Measurements from ENCODE around the gene TMEM242.

Gene TMEM242

DNA sequence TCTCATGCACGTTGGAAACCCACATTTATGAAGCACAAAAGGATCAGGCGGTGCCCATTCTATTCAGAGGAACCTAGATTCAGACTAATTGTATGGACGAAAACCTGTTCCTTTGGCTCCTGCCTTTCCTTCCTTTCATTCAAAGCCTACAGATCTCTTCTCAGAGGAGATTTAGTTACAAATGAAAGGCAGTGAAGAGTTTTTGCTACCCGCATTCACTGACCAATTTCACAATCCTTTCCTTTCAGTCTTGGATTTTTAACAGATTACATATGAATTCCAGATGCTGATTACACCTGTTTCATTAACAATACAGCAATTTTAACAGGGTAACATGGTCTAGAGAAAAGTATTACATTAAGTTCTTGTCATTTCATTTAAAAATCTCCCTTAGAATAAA lies 32.0 kb downstream of the TMEM242 start:
- in situ Hi-C loops (cut with MboI; ENCODE audit: low pct_unique_long_range_greater_than_20kb, low sequenced_read_pairs, unreplicated experiment) = no loop called here
- no peak for TF ChIP-seq CTCF (IDR thresholded peaks at IDR 0.05; ENCODE audit: extremely low read depth, insufficient read depth, missing control alignments)
- no peak for DNase-seq (ENCODE audit: low spot score)

DNA sequence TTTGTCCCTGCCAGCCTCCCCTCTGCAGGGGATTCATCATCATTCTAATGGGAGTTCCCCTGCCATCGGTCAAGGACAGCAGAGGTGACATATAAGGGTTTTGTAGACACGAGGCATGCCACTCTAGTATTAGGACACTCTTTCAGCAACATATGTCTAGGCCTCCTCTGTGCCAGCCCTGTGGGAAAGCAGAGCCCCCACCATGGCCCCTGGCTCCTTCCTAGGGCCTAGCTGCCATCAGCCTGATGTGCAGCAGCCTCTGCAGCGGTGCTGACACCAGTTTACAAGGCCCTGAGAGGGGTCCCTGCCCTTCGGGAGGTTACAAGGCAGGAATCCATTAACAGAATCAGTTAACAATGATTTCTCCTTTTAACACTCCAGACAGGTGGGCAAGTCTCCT lies 32.5 kb downstream of the TMEM242 start:
- in situ Hi-C loops (cut with MboI; ENCODE audit: low pct_unique_long_range_greater_than_20kb, low sequenced_read_pairs, unreplicated experiment) = no loop called here
- TF ChIP-seq CTCF (IDR thresholded peaks at IDR 0.05; ENCODE audit: extremely low read depth, insufficient read depth, missing control alignments) = no peak
- no peak for DNase-seq (ENCODE audit: low spot score)

DNA sequence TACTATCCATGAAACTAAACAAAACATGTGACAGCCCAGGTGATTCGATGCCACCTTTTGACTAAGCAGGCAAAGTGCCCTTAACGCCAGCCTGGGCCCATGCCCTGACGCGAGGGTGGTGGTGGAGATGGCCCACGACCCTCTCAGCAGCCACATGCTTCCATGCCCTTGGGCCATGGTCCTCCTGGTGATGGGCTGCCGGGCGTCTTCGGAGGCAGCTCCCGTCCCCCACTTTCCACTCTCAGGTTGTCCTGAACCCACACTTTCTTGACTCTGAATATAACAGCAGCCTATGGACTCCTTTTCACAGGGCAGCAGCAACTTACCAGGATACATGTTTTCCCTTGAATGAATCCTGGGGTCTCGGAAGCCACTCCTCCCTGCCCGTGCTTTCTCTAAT lies 33.6 kb downstream of the TMEM242 start:
- no peak for TF ChIP-seq CTCF (IDR thresholded peaks at IDR 0.05; ENCODE audit: extremely low read depth, insufficient read depth, missing control alignments)
- in situ Hi-C loops (cut with MboI; ENCODE audit: low pct_unique_long_range_greater_than_20kb, low sequenced_read_pairs, unreplicated experiment) = no loop called here
- DNase-seq (ENCODE audit: low spot score) = no peak

DNA sequence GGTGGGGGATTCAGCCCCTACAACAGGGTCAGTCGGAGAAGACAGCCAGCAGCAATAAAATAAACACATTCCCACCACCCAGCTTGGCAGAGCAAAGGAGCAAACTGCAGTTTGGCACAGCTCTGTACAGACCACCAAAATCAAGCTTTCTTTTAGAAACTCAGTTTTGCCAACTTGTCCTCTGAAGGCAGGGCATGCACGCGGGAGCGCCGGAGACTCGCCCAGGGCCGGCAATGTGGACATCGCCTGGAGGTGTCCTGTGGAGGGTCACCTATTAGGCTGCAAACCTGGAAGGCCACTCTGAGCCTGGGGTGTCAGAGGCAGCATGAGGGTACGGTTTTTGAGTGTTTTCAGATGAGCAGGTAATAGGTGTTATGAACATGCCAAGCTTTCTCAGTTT lies 34.7 kb downstream of the TMEM242 start:
- DNase-seq (ENCODE audit: low spot score) = no peak
- TF ChIP-seq CTCF (IDR thresholded peaks at IDR 0.05; ENCODE audit: extremely low read depth, insufficient read depth, missing control alignments) = no peak
- in situ Hi-C loops (cut with MboI; ENCODE audit: low pct_unique_long_range_greater_than_20kb, low sequenced_read_pairs, unreplicated experiment) = no loop called here

DNA sequence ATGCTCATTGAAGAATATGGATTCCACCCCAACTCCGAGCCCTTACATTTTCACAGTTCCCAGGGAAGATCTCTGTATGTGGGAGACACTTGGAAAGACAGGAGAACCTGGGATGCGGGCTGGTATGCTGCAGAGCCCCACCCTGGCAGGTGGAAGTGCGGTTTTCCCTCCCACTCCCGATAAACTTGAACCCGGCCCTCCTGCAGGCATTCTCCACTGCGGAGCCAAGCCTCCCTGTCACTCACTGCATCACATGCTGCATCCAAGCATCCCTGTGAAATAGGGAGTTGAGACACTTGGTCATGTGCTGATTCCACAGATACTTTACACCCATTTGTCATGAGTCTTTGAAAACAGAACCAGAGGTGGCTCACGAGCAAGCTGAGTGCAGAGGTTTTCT lies 35.4 kb downstream of the TMEM242 start:
- in situ Hi-C loops (cut with MboI; ENCODE audit: low pct_unique_long_range_greater_than_20kb, low sequenced_read_pairs, unreplicated experiment) = no loop called here
- no peak for TF ChIP-seq CTCF (IDR thresholded peaks at IDR 0.05; ENCODE audit: extremely low read depth, insufficient read depth, missing control alignments)
- DNase-seq (ENCODE audit: low spot score) = no peak

DNA sequence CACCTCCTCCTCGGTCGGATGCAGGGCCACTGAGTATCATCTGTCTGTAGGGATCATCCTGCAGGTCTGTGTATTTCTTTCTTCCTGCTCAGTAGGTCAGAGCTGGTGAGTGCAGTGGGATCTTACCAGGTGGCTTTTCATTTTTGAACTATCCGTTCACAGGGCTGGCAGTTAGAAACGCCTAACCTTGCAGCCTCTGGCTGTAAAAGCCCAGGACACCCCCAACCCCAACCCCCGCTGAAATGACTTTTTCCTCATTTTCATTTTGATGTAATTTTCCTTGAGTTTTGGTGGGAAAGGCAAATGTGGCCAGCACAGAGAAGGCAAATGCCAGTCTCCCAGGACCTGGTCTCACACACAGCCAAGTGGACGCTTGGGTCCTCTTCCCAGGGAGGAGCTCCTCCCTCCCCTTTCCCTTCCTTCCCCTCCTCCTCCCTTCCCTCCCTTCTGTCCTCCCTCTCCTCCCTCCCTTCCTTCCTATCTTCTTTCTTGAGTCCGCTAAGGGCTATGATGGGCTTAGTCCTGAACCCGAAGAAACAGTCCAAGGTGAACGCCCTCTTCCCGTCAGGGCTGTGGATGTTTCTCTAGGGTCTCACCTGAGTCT lies 36.0 kb downstream of the TMEM242 start:
- TF ChIP-seq CTCF (IDR thresholded peaks at IDR 0.05; ENCODE audit: extremely low read depth, insufficient read depth, missing control alignments) = no peak
- no peak for DNase-seq (ENCODE audit: low spot score)
- in situ Hi-C loops (cut with MboI; ENCODE audit: low pct_unique_long_range_greater_than_20kb, low sequenced_read_pairs, unreplicated experiment) = no loop called here

- TF ChIP-seq CTCF (IDR thresholded peaks at IDR 0.05; ENCODE audit: extremely low read depth, insufficient read depth, missing control alignments) = no peak
- in situ Hi-C loops (cut with MboI; ENCODE audit: low pct_unique_long_range_greater_than_20kb, low sequenced_read_pairs, unreplicated experiment) = no loop called here
- no peak for DNase-seq (ENCODE audit: low spot score)
Observed at GRCh38 chr6:157285422-157285779, 37.9 kb downstream of the TMEM242 start.

Data from GM13977 (cell line).